Heart left ventricle (tissue), 16 donors: ENCODE data around the gene RUNX2. TPM values are rescaled to one million over a fixed set of nuclear protein-coding genes. Genes with fewer than 3 reads are reported as not detected.

Source experiments
- ATAC-seq, 4 donors: fragments of 200-7000 bp; cut with Tn5 transposase; one replicate each; pipeline ENCODE4 v1.9.1; 2020 to 2022; ENCODE audit warnings: moderate library complexity in 4 of 4, mild to moderate bottlenecking in 3 of 4, moderate number of reproducible peaks in 1 of 4
- DNase-seq, 5 donors: peaks; one replicate each; pipeline ENCODE4 v3.0.0-alpha.2; 2020
- H3K27ac ChIP-seq, 12 donors: fragments of 200-600 bp; sonication (generic) in 4 of 12; one replicate each; pipeline versions ENCODE4 v1.5.0 to v1.8.0; 2016 to 2022; ENCODE audit warnings: mild to moderate bottlenecking in 2 of 12
- H3K27me3 ChIP-seq, 9 donors: fragments of 200-600 bp; sonication (generic) in 2 of 9; one replicate each; pipeline versions ENCODE4 v1.5.1 to v1.8.0; 2016 to 2022; ENCODE audit warnings: mild to moderate bottlenecking in 3 of 9
- H3K36me3 ChIP-seq, 9 donors: fragments of 200-600 bp; sonication (generic) in 2 of 9; one replicate each; pipeline versions ENCODE4 v1.5.0 to v1.8.0; 2018 to 2022; ENCODE audit warnings: mild to moderate bottlenecking in 2 of 9
- H3K4me1 ChIP-seq, 12 donors: fragments of 200-600 bp; sonication (generic) in 4 of 12; one replicate each; pipeline versions ENCODE4 v1.5.0 to v1.8.0; 2016 to 2022; ENCODE audit warnings: mild to moderate bottlenecking in 3 of 12
- H3K4me3 ChIP-seq, 12 donors: fragments of 200-600 bp; sonication (generic) in 4 of 12; one replicate each; pipeline versions ENCODE4 v1.5.0 to v1.8.0; 2017 to 2022; ENCODE audit warnings: mild to moderate bottlenecking in 9 of 12, moderate library complexity in 4 of 12
- H3K9me3 ChIP-seq, 12 donors: fragments of 200-600 bp; sonication (generic) in 4 of 12; one replicate each; pipeline versions ENCODE4 v1.5.0 to v1.8.0; 2016 to 2022; ENCODE audit warnings: mild to moderate bottlenecking in 1 of 12
- CTCF ChIP-seq, 12 donors: fragments of 200-600 bp; sonication (generic) in 4 of 12; IDR thresholded peaks; one replicate each; pipeline versions ENCODE4 v1.5.0 to v1.8.0; 2018 to 2022; ENCODE audit warnings: antibody characterized with exemption in 12 of 12, mild to moderate bottlenecking in 5 of 12
- POLR2A ChIP-seq, 2 donors: fragments of 450-650 bp; IDR thresholded peaks; one replicate each; pipeline ENCODE4 v1.6.1; 2017; ENCODE audit warnings: antibody characterized with exemption in 2 of 2, mild to moderate bottlenecking in 2 of 2, moderate library complexity in 2 of 2
- WGBS, 4 donors: extraction: QIAGEN DNeasy Blood & Tissue Kit in 2 of 4; methylation state at CpG; one replicate each; pipeline versions ENCODE4 v1.1.5 to v1.1.7; 2013 to 2018; 5-methylcytosine and 5-hydroxymethylcytosine counted together
- intact Hi-C, 10 donors: fragments of 100-400 bp; cut with DNase I; formaldehyde crosslinking; loops; one replicate each; pipeline versions ENCODE4 v1.11.1 to v1.14.2; 2022
- polyA plus RNA-seq, 2 donors: library from polyadenylated mRNA; stranded (reverse); fragments of 200-250 nt; gene quantifications; one replicate each; pipeline ENCODE4 v1.2.3, GENCODE V29; 2013
- total RNA-seq, 9 donors: library from RNA; depleted of rRNA in 2 of 9; stranded (reverse); fragments of >200 nt in 2 of 9; fragmentation: NEBNext Ultra II Directional in 3 of 9; extraction: Animal tissue kit (Norgen Biotek cat#: 25700) in 3 of 9; gene quantifications; one replicate each; pipeline versions ENCODE4 v1.1.0 to v1.2.4, GENCODE V29; 2016 to 2023
- donor health status: ischemic (EF 13 %, LVEDD 7.1; RV severe dilation, severe dysfunction).
- donor health status: healthy with polysubstance abuse.
- donor health status: DM: no; HTN: yes; CAD: no.
- donor health status: DM: no; HTN: no; CAD: no.
- donor health status: ischemic (EF 25% LVEDD 6.9; RV normal size, moderate dysfunction).
- donor health status: ischemic (EF 25% LVEDD 5.7; RV mildly dilated, moderate dysfunction).
- donor health status: healthy.
- donor health status: DM: yes; HTN: yes; CAD: no.
- donor health status: ischemic (EF 35%, LVEDD 5.7; RV mildly dilated, moderate dysfunction).
- donor health status: nonischemic (EF 11% LVEDD 7.7; RV severe dilation, severe dysfunction).
- donor health status: DM: yes; HTN: yes; CAD: no.
- donor health status: PGD.
- donor health status: ischemic (EF 29% LVEDD 5.4; RV normal size, mild dysfunction).
- donor health status: nonischemic (EF 23%, LVEDD 6.1; RV moderate dilation, normal function).

Gene RUNX2
- total and polyA plus RNA-seq, 11 donors: 0.37 to 3.1 (median 2.0) TPM

GRCh38 chr6:45691426-45691825 is 363.3 kb downstream of the RUNX2 start:
- ATAC-seq (no peak), DNase-seq (no peak)
- intact Hi-C loops: no loop called here
- no peaks in the 10 kb centered on the region for H3K36me3 ChIP-seq
- 47 to 74% (median 67%) methylated on average over 2 of the region's 2 CpGs for WGBS, 4 donors
- TF ChIP-seq POLR2A (IDR thresholded peaks at IDR 0.05): no peak
- no peak for TF ChIP-seq CTCF (IDR thresholded peaks at IDR 0.05)
- H3K27ac ChIP-seq: no peak overlapping the region
- H3K4me3 ChIP-seq: no peak overlapping the region
- H3K4me1 ChIP-seq: no peaks in the 10 kb centered on the region
- H3K9me3 ChIP-seq: no peaks in the 10 kb centered on the region
- H3K27me3 ChIP-seq: no peaks in the 10 kb centered on the region

- Histone ChIP-seq H3K4me1 (no peaks in the 10 kb centered on the region), H3K36me3 (no peaks in the 10 kb centered on the region), H3K4me3 (no peak overlapping the region), H3K27ac (no peak overlapping the region), H3K27me3 (no peaks in the 10 kb centered on the region), H3K9me3 (no peaks in the 10 kb centered on the region)
- intact Hi-C loops: no loop called here
- no peak for DNase-seq
- TF ChIP-seq CTCF (IDR thresholded peaks at IDR 0.05) (no peak), POLR2A (IDR thresholded peaks at IDR 0.05) (no peak)
- 87 to 93% (median 88%) methylated on average over 3 of the region's 3 CpGs for WGBS, 4 donors
- ATAC-seq: no peak
These were observed 363.9 kb downstream of the RUNX2 start for GRCh38 chr6:45692021-45692420.

DNA sequence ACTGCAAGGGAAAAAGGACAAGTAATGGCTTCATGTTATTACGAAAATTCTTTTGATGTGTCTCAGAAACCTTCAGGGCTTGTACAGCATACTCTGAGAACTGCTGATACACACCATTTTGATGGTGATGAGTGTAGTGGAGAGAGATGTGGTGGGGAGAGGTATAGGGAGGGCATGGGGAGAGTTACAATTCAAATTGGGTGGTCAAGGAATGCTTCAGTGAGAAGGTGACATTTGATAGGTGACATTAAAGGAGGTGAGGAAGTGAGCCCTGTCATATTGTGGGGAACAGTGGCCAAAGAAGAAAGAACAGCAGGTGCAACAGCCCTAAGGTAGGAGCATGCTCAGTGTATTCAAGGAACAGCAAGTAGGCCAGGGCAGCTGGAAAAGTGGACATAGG is 368.6 kb downstream of the RUNX2 start:
- H3K4me1 ChIP-seq: no peaks in the 10 kb centered on the region
- no peaks in the 10 kb centered on the region for H3K27me3 ChIP-seq
- no peaks in the 10 kb centered on the region for H3K36me3 ChIP-seq
- 85 to 87% (median 86%) methylated on average over 1 of the region's 1 CpG for WGBS, 4 donors
- ATAC-seq (no peak), DNase-seq (no peak)
- no peaks in the 10 kb centered on the region for H3K9me3 ChIP-seq
- H3K27ac ChIP-seq: no peak overlapping the region
- intact Hi-C loops: no loop called here
- no peak overlapping the region for H3K4me3 ChIP-seq
- TF ChIP-seq CTCF (IDR thresholded peaks at IDR 0.05): no peak

DNA sequence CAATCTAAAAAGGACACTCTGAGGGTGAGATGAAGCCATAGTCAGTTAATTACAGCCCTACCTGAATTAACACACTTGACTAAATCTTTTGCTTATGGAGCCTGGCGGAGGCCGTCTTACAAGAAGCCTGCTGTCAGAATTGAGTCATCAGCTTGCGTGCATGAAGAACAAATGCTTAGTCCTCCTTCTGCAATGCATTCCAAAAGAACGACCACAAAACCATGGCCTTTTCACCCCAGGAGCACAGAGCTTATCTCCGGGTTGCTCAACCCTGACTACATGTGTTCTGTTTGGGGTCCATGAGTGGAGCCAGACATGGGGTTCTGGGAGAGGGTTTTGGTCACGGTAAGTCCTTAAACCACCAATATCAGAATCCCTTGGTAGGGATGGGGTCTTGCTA is 369.5 kb downstream of the RUNX2 start:
- intact Hi-C loops: no loop called here
- 86 to 92% (median 90%) methylated on average over 6 of the region's 6 CpGs for WGBS, 4 donors
- DNase-seq (no peak), ATAC-seq (no peak)
- Histone ChIP-seq H3K4me3 (no peak overlapping the region), H3K27ac (no peak overlapping the region), H3K9me3 (no peaks in the 10 kb centered on the region), H3K4me1 (no peaks in the 10 kb centered on the region), H3K36me3 (no peaks in the 10 kb centered on the region), H3K27me3 (no peaks in the 10 kb centered on the region)
- TF ChIP-seq POLR2A (IDR thresholded peaks at IDR 0.05) (no peak), CTCF (IDR thresholded peaks at IDR 0.05) (no peak)
